ENCODE results near the gene SLC35F4. TPM values are rescaled to one million over a fixed set of nuclear protein-coding genes. Genes with fewer than 3 reads are reported as not detected.

The SLC35F4 gene
- total RNA-seq, 1 donor from 2014 or later: 0.14 TPM

DNA sequence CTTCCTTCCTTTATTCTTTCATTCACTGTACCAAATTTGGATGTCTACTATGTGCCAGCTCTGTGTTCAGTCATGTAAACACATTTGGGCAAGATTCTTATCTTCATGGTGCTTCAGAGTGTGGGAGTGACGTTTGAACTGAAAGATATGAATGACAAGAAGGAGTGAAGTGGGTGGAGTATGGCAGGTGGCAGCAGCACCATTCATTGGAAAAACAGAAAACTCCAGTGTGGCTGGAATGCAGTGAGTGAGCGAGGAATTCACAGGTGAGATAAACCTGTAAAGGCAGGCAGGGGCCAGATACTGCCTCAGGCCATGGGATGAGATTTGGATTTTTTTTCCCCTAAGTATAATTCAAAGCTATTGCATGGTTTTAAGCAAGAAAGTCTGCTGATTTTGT is 231.6 kb downstream of the SLC35F4 start:
- DNase-seq (ENCODE audit: low spot score, unreplicated experiment): no peak
- TF ChIP-seq, protein P1, sequence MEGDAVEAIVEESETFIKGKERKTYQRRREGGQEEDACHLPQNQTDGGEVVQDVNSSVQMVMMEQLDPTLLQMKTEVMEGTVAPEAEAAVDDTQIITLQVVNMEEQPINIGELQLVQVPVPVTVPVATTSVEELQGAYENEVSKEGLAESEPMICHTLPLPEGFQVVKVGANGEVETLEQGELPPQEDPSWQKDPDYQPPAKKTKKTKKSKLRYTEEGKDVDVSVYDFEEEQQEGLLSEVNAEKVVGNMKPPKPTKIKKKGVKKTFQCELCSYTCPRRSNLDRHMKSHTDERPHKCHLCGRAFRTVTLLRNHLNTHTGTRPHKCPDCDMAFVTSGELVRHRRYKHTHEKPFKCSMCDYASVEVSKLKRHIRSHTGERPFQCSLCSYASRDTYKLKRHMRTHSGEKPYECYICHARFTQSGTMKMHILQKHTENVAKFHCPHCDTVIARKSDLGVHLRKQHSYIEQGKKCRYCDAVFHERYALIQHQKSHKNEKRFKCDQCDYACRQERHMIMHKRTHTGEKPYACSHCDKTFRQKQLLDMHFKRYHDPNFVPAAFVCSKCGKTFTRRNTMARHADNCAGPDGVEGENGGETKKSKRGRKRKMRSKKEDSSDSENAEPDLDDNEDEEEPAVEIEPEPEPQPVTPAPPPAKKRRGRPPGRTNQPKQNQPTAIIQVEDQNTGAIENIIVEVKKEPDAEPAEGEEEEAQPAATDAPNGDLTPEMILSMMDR (IDR thresholded peaks at IDR 0.05; ENCODE audit: unreplicated experiment): no peak
- no peaks in the 10 kb centered on the region for H3K9me3 Mint-ChIP-seq (ENCODE audit: low read depth)
- H3K27ac Mint-ChIP-seq: no peak overlapping the region
- peaks cover 4% of the 10 kb centered on the region for H3K27me3 Mint-ChIP-seq
- H3K4me1 Mint-ChIP-seq (ENCODE audit: low read depth): peaks cover 6% of the 10 kb centered on the region
- no peak overlapping the region for H3K4me3 Mint-ChIP-seq (ENCODE audit: low read depth)
- no peaks in the 10 kb centered on the region for H3K36me3 Mint-ChIP-seq (ENCODE audit: insufficient read depth)

DNA sequence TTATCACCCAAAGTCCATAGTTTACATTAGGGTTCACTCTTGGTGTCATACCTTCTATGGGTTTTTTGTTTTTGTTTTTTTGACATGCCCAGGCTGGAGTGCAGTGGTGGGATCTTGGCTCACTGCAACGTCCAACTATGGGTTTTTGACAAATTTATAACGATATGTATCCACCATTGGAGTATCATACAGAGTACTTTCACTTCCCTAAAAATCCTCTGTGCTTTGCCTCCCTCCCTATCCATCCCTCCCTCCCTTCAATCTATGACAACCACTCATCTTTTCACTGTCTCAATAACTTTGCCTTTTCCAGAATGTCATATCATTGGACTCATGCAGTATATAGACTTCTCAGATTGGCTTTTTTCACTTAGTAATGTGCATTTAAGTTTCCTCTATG is 233.2 kb downstream of the SLC35F4 start:
- no peaks in the 10 kb centered on the region for H3K36me3 Mint-ChIP-seq (ENCODE audit: insufficient read depth)
- H3K4me1 Mint-ChIP-seq (ENCODE audit: low read depth): peaks cover 6% of the 10 kb centered on the region
- TF ChIP-seq, protein P1 (IDR thresholded peaks at IDR 0.05; ENCODE audit: unreplicated experiment): no peak
- no peak for DNase-seq (ENCODE audit: low spot score, unreplicated experiment)
- H3K27ac Mint-ChIP-seq: no peak overlapping the region
- no peak overlapping the region for H3K4me3 Mint-ChIP-seq (ENCODE audit: low read depth)
- no peaks in the 10 kb centered on the region for H3K9me3 Mint-ChIP-seq (ENCODE audit: low read depth)
- peaks cover 4% of the 10 kb centered on the region for H3K27me3 Mint-ChIP-seq

DNA sequence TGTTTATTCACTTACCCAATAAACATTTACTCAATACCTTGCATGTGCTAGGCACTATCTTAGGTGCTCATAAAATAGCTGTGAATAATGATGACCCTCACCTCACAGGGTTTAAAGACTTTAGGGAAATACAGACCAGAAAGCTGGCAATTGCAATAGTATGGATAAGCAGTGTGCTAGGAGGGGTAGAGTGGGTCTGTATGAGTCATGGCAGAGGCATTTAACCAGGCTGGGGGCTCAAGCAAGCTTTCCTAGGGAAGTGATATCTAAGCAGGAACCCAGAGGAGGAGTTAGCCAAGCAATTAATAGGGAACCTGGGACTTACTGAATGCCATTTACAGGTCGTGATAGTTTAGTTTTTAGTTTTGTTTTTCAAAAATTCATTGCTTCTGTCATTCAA is 248.4 kb downstream of the SLC35F4 start:
- no peak for DNase-seq (ENCODE audit: low spot score, unreplicated experiment)
- H3K36me3 Mint-ChIP-seq (ENCODE audit: insufficient read depth): peaks cover 1% of the 10 kb centered on the region
- H3K9me3 Mint-ChIP-seq (ENCODE audit: low read depth): no peaks in the 10 kb centered on the region
- peaks cover 15% of the 10 kb centered on the region for H3K4me1 Mint-ChIP-seq (ENCODE audit: low read depth)
- H3K4me3 Mint-ChIP-seq (ENCODE audit: low read depth): no peak overlapping the region
- H3K27ac Mint-ChIP-seq: peak overlapping the region; percentile 65
- H3K27me3 Mint-ChIP-seq: peaks cover 4% of the 10 kb centered on the region
- TF ChIP-seq, protein P1 (IDR thresholded peaks at IDR 0.05; ENCODE audit: unreplicated experiment): no peak

DNA sequence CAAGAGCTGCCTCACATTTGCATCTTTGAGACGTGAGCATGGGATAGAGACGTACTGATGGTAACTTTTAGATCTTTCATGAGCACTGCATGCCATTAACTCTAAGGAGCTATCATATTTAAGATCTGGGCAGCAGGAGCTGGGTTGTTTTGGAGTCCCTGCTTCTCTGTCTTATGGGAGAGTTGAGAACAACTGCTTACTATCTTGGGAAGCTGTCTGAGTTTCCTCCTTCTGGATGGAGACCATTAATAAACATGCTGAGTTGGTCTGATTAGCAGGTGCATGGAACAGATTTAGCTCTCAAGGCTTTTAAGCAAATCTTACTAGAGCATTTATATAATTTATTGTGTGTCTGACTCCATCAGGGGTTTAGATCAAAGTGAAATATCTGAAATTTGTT is 252.9 kb downstream of the SLC35F4 start:
- Mint-ChIP-seq H3K27ac (no peak overlapping the region), H3K36me3 (ENCODE audit: insufficient read depth) (no peaks in the 10 kb centered on the region), H3K4me3 (ENCODE audit: low read depth) (no peak overlapping the region), H3K9me3 (ENCODE audit: low read depth) (no peaks in the 10 kb centered on the region), H3K4me1 (ENCODE audit: low read depth) (peaks cover 17% of the 10 kb centered on the region), H3K27me3 (peaks cover 7% of the 10 kb centered on the region)
- DNase-seq (ENCODE audit: low spot score, unreplicated experiment): no peak
- TF ChIP-seq, protein P1 (IDR thresholded peaks at IDR 0.05; ENCODE audit: unreplicated experiment): no peak

DNA sequence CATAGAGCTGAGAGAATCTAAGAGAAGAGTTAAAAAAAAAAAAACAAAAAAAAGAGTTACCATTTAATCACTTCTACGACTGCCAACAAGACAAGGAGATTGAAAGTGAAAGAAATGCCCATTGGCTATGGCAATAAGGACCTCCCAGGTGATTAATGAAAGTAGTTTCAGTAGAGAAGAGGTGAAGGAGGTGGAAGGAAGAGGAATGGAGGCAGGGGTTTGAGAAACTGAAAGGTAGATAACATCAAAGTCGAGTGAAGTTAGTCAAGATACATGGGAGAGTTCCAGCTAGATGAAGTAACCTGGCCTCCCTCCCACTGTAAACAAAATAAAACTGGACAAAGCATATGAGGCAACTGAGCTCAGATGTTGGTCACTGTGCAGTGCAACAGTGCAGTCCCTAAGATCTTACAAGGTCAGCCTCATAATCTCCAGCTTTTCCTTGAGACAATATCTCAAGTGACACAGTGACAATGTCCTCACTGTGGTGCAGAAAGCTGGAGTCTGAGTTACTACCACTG is 254.3 kb downstream of the SLC35F4 start:
- Mint-ChIP-seq H3K9me3 (ENCODE audit: low read depth) (no peaks in the 10 kb centered on the region), H3K27me3 (peaks cover 11% of the 10 kb centered on the region), H3K36me3 (ENCODE audit: insufficient read depth) (no peaks in the 10 kb centered on the region), H3K4me1 (ENCODE audit: low read depth) (peaks cover 12% of the 10 kb centered on the region), H3K27ac (no peak overlapping the region), H3K4me3 (ENCODE audit: low read depth) (no peak overlapping the region)
- DNase-seq (ENCODE audit: low spot score, unreplicated experiment): no peak
- TF ChIP-seq, protein P1 (IDR thresholded peaks at IDR 0.05; ENCODE audit: unreplicated experiment): no peak
